Activated CD4-positive, alpha-beta T cell treated with anti-CD3 and anti-CD28 coated beads, Interleukin-2, amount 10 ng/mL, durations not matched to agents 7 days and 5 days (primary cell): ENCODE results near the gene SSR1. TPM values are rescaled to one million over a fixed set of nuclear protein-coding genes. Genes with fewer than 3 reads are reported as not detected.
A peak's percentile ranks its signal among the peaks of the same experiment; 100 is the strongest.
"Not testable (repeated sequence)": the region's sequence is repeated elsewhere in the genome, so short reads cannot be mapped to it uniquely, and the experiment has no call there.

Experiments used
- CTCF ChIA-PET: fragments of 350-600 bp; sonication (Branson Sonifier 250); formaldehyde crosslinking; loops from one replicate; lab custom pipeline; 2021; ENCODE audit warnings: antibody characterized with exemption; lab: Charles Lee
- POLR2A ChIA-PET: fragments of 350-600 bp; sonication (Branson Sonifier 250); formaldehyde crosslinking; loops from one replicate; lab custom pipeline; 2021; ENCODE audit warnings: antibody characterized with exemption; lab: Charles Lee
- DNase-seq: peaks from one replicate; pipeline ENCODE4 v3.0.0-alpha.2; 2020
- H3K27ac Mint-ChIP-seq: one replicate; pipeline ENCODE4 v1.8.0; 2021; ENCODE audit warnings: mild to moderate bottlenecking, moderate library complexity, mixed read lengths
- H3K27me3 Mint-ChIP-seq: one replicate; pipeline ENCODE4 v1.8.0; 2021; ENCODE audit warnings: mixed read lengths
- H3K36me3 Mint-ChIP-seq: one replicate; pipeline ENCODE4 v1.8.0; 2021; ENCODE audit warnings: low read depth, mixed read lengths
- H3K4me1 Mint-ChIP-seq: one replicate; pipeline ENCODE4 v1.8.0; 2021; ENCODE audit warnings: mixed read lengths
- H3K4me3 Mint-ChIP-seq: one replicate; pipeline ENCODE4 v1.8.0; 2021; ENCODE audit warnings: mild to moderate bottlenecking, moderate library complexity, mixed read lengths
- H3K9me3 Mint-ChIP-seq: one replicate; pipeline ENCODE4 v1.8.0; 2021; ENCODE audit warnings: mixed read lengths
- total RNA-seq, 2 experiments: library from RNA; stranded (reverse); gene quantifications; one replicate each; pipeline ENCODE4 v1.2.3, GENCODE V29; 2021

The SSR1 gene
- total RNA-seq, 2 experiments from 2014 or later, result 141 to 150 TPM

DNA sequence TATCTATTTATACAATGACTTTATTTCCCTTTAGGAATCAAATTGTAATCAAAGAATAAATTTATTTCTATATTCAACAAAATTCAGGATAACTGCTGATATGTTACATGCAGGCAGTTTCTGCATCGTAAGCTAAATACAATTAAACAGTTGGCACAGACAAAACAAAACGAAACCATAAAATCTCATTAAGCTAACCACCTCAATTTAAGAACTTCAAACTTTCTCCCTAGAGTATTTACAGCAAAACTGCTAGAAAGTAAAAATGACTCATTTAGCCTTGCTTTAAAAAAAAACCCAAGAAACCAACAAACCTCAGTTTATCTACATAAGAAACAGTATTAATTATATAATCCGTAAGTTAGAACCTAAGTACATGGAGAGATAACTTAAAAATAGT, 17.1 kb downstream of the SSR1 start:
- H3K27me3 Mint-ChIP-seq, result no peaks in the 10 kb centered on the region
- peaks cover 50% of the 10 kb centered on the region for H3K36me3 Mint-ChIP-seq
- H3K4me1 Mint-ChIP-seq, result peaks cover 4% of the 10 kb centered on the region
- ChIA-PET CTCF (interaction anchor here (0.7 to 0.8 kb wide), 3 partner anchors 10 to 509 kb away, joined by 3 read pairs; no protein-coding TSS in a partner anchor), POLR2A (no interaction called here)
- H3K9me3 Mint-ChIP-seq, result no peaks in the 10 kb centered on the region
- no peak overlapping the region for H3K27ac Mint-ChIP-seq
- DNase-seq, result no peak
- H3K4me3 Mint-ChIP-seq, result no peak overlapping the region

DNA sequence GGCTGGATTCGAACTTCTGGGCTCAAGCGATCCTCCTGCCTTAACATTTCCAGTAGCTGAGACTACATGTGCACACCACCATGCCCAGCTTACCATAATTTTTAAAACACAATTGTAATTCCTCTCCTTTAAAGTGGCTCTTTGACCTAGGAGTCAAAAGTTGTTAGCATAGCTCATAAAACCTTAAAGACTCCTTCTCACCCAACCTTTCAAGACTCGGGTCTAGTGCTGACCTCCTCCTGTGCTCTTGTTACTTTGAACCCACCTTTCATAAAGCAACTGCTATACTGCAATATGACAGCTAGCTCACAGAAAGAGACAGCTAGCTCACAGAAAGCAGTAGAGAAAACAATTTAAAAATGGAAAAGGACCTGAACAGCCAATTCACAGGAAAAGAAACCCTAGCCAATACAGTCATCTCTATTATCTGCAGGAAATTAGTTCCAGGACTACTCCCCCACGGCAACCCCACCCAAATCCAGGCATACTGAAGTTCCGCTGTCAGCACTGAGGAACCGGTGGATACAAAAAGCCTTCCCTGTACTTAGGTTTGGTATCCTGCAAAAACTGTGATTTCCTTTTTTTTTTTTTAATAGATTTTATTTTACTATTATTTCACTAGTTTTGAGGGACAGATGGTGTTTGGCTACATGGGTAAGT, 20.3 kb downstream of the SSR1 start:
- H3K9me3 Mint-ChIP-seq, result no peaks in the 10 kb centered on the region
- H3K27ac Mint-ChIP-seq, result no peak overlapping the region
- H3K36me3 Mint-ChIP-seq, result peaks cover 46% of the 10 kb centered on the region
- H3K27me3 Mint-ChIP-seq, result no peaks in the 10 kb centered on the region
- no peak overlapping the region for H3K4me3 Mint-ChIP-seq
- peaks cover 2% of the 10 kb centered on the region for H3K4me1 Mint-ChIP-seq
- CTCF ChIA-PET, result interaction anchor here (1.5 kb wide), 1 partner anchor 20 kb away, joined by 3 read pairs; the partner anchor contains the start of gene SSR1
- DNase-seq, result no peak
- POLR2A ChIA-PET, result interaction anchor here (0.9 kb wide), 1 partner anchor 11 kb away, joined by 4 read pairs; no protein-coding TSS in a partner anchor

DNA sequence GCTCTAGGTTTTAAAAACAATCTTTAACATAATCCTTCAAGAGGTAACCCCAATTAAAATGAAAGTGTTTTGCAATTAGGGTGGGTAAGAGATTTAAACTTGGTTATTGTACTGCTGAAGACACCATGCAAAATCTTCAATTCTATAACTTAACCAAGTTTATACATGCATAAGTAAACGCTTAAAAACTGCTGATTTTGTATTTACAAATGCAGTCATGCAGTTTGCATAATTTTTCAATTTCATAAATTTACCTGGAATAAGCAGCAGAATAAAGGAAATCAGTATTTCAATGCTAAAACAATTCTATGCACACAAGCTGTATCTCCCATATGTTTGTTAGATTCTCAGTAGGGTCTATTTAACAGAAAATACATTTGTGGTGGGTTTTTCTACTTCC, 22.9 kb downstream of the SSR1 start:
- H3K4me1 Mint-ChIP-seq, result no peaks in the 10 kb centered on the region
- H3K27ac Mint-ChIP-seq, result no peak overlapping the region
- no peak for DNase-seq
- no peak overlapping the region for H3K4me3 Mint-ChIP-seq
- H3K36me3 Mint-ChIP-seq, result peaks cover 55% of the 10 kb centered on the region
- POLR2A ChIA-PET, result no interaction called here
- H3K9me3 Mint-ChIP-seq, result no peaks in the 10 kb centered on the region
- CTCF ChIA-PET, result interaction anchor here (0.8 kb wide), 1 partner anchor 616 kb away, joined by 3 read pairs; no protein-coding TSS in a partner anchor
- H3K27me3 Mint-ChIP-seq, result no peaks in the 10 kb centered on the region

DNA sequence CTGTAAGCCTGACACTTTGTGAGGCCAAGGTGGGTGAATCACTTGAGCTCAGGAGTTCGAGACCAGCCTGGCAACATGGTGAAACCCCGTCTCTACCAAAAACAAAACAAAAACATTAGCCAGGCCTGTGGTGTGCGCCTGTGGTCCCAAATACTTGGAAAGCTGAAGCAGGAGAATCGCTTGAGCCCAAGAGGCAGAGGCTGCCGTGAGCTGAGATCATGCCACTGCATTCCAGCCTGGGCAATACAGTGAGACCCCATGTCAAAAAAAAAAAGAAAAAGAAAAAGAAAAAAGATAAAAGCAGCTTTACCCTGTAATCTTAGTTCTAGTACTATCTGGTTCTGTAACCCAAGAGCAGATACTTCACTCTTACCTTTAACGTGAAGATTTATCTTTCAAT, 27.6 kb downstream of the SSR1 start:
- Mint-ChIP-seq H3K4me1 (peaks cover 19% of the 10 kb centered on the region), H3K4me3 (no peak overlapping the region), H3K9me3 (no peaks in the 10 kb centered on the region), H3K27me3 (no peaks in the 10 kb centered on the region), H3K27ac (no peak overlapping the region), H3K36me3 (peaks cover 53% of the 10 kb centered on the region)
- DNase-seq, result no peak
- POLR2A ChIA-PET, result no interaction called here
- CTCF ChIA-PET, result interaction anchor here (0.6 to 1.7 kb wide), 6 partner anchors 10 to 525 kb away, joined by 3 to 9 read pairs (median 3); partner anchors contain the start of genes CAGE1 and RIOK1

DNA sequence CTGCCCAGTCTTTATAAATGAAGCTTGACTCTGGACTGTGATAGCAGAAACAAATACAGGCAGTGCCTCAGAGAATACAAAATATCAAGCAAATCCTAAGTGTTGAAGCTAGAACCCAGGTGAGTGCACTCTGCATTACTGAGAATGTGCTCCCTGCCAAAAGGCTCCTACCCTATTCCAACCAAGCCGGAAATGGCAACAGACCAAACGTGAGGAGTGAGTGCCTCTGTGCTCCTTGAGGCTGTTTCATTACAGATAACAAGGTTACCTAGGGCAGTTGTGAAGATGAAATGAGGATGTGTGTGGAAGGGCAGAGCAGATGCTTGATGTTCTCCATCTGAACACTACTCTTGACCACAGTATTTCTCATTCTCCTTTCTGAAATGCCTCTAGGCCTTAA, 29.3 kb downstream of the SSR1 start:
- Mint-ChIP-seq H3K27me3 (no peaks in the 10 kb centered on the region), H3K36me3 (peaks cover 40% of the 10 kb centered on the region), H3K9me3 (no peaks in the 10 kb centered on the region), H3K4me3 (no peak overlapping the region), H3K4me1 (peaks cover 19% of the 10 kb centered on the region), H3K27ac (no peak overlapping the region)
- CTCF ChIA-PET, result no interaction called here
- POLR2A ChIA-PET, result no interaction called here
- no peak for DNase-seq

DNA sequence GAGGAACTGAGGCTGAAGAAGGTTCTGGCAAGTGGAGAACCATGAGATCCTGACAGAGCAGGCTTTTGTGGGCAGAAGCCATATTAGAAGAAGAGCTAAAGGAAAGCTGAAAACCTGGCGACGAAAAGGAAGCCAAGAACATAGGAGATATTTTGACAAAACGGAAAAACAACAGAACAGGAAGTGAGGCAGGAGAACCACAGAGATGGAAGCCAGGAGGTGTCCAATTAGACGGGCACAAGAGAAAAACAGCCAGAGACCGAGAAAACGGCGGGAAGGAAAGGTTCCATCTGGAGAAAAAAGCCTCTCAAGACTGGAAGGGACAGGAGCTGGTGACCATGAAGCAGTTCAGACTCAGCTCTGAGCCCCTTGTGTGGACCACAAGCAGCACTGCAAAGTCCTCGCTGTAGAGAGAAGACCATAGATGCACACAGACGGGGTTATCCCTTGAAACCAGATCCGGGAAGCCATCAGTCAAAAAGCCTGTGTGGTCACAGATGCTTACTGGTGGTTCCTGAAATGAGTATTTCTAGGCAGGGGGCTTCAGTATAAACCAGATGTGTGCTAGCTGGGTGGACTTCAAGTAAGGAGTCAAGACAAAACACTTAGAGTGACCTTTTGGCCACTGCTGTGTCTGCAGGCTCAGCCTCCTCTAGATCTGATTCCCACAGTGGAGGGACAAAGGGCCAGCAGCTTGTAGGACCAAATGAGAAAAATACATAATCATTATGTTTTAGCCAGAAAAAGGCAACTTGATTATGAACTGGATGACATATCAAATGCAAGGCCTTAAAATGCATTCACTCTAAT, 30.7 kb downstream of the SSR1 start:
- Mint-ChIP-seq H3K4me1 (peaks cover 21% of the 10 kb centered on the region), H3K36me3 (peaks cover 28% of the 10 kb centered on the region), H3K27ac (peak overlapping the region; percentile 72), H3K4me3 (no peak overlapping the region), H3K9me3 (no peaks in the 10 kb centered on the region), H3K27me3 (no peaks in the 10 kb centered on the region)
- CTCF ChIA-PET, result interaction anchor here (0.6 kb wide), 1 partner anchor 759 kb away, joined by 4 read pairs; no protein-coding TSS in a partner anchor
- POLR2A ChIA-PET, result no interaction called here
- no peak for DNase-seq

DNA sequence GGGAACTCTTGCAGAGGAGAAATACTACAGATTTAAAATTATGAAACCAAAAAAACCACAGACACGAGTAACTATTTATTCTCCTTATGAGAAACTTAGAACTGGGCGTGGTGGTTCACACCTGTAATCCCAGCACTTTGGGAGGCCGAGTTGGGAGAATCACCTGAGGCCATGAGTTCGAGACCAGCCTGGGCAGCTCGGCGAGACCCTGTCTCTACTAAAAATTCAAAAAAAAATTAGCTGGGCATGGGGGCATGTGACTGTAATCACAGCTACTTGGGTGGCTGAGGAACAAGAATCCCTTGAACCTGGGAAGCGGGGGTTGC, 36.8 kb downstream of the SSR1 start:
- ChIA-PET POLR2A (no interaction called here), CTCF (interaction anchor here (0.6 to 1.9 kb wide), 9 partner anchors 9 to 340 kb away, joined by 3 to 9 read pairs (median 3); no protein-coding TSS in a partner anchor)
- no peaks in the 10 kb centered on the region for H3K9me3 Mint-ChIP-seq
- peaks cover 4% of the 10 kb centered on the region for H3K4me1 Mint-ChIP-seq
- H3K36me3 Mint-ChIP-seq, result no peaks in the 10 kb centered on the region
- no peak overlapping the region for H3K27ac Mint-ChIP-seq
- no peak overlapping the region for H3K4me3 Mint-ChIP-seq
- no peaks in the 10 kb centered on the region for H3K27me3 Mint-ChIP-seq
- DNase-seq, result no peak

DNA sequence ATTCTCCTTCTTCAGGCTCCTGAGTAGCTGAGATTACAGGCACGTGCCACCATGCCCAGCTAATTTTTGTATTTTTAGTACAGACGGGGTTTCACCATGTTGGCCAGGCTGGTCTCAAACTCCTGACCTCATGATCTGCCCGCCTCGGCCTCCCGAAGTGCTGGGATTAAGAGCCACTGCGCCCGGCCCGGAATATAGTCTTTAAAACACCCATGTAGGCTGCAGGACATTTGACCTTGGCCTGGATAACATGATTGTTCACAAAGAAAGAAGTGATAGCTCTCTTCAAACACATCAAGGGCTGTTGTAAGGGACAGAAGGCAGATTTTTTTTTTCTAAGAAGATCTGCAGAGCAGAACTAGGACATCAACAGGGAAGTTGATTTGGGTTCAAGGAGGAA, 38.5 kb downstream of the SSR1 start:
- DNase-seq, H3K9me3 Mint-ChIP-seq, H3K4me1 Mint-ChIP-seq, H3K27ac Mint-ChIP-seq, H3K36me3 Mint-ChIP-seq, H3K4me3 Mint-ChIP-seq, H3K27me3 Mint-ChIP-seq, POLR2A ChIA-PET: not testable (repeated sequence)
- CTCF ChIA-PET, result interaction anchor here (0.6 to 1.9 kb wide), 10 partner anchors 10 to 661 kb away, joined by 3 to 9 read pairs (median 3); no protein-coding TSS in a partner anchor

DNA sequence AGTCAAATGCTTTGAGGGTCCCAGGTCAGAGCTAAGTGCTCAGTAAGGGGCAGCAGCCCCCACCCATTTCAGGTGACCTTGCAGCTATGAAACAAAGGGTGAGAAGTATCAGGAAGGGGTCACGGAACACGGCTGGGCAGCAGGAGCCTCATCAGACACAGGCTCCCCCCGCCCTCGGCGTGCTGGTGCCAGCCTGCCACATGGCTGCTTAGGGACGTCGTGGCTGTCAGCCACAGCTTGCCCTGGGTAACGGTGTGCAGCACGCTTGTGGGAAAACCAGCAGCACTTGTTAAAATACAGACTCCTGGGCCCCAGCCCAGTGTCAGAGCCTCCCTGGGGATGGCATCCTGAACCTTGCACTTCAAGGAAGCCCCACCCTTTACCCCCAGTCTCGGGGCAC, 39.3 kb downstream of the SSR1 start:
- H3K27me3 Mint-ChIP-seq, result no peaks in the 10 kb centered on the region
- DNase-seq, result no peak

DNA sequence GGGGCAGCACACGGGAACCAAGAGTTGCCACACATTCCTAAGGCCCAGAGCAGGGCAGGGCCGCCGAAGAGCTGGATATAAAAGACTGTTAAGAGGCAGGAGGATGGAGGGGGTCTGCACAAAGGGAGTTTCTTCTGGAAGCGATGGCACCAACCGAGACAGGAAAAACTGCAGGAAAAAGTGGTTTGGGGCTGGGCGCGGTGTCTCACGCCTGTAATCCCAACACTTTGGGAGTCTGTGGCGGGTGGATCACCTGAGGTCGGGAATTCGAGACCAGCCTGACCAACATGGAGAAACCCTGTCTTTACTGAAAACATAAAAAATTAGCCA, 41.8 kb downstream of the SSR1 start:
- POLR2A ChIA-PET, result interaction anchor here (0.6 kb wide), 1 partner anchor 149 kb away, joined by 3 read pairs; no protein-coding TSS in a partner anchor
- no peaks in the 10 kb centered on the region for H3K27me3 Mint-ChIP-seq
- no peaks in the 10 kb centered on the region for H3K36me3 Mint-ChIP-seq
- CTCF ChIA-PET, result interaction anchor here (0.5 to 0.6 kb wide), 3 partner anchors 14 to 502 kb away, joined by 3 read pairs; no protein-coding TSS in a partner anchor
- H3K9me3 Mint-ChIP-seq, result no peaks in the 10 kb centered on the region
- no peak overlapping the region for H3K27ac Mint-ChIP-seq
- no peak for DNase-seq
- no peak overlapping the region for H3K4me3 Mint-ChIP-seq
- no peaks in the 10 kb centered on the region for H3K4me1 Mint-ChIP-seq

More for the DNA sequence above, 39.3 kb downstream of the SSR1 start:
- no peaks in the 10 kb centered on the region for H3K9me3 Mint-ChIP-seq
- peaks cover 1% of the 10 kb centered on the region for H3K4me1 Mint-ChIP-seq
- no peaks in the 10 kb centered on the region for H3K36me3 Mint-ChIP-seq
- no peak overlapping the region for H3K27ac Mint-ChIP-seq
- ChIA-PET CTCF (no interaction called here), POLR2A (no interaction called here)
- no peak overlapping the region for H3K4me3 Mint-ChIP-seq

DNA sequence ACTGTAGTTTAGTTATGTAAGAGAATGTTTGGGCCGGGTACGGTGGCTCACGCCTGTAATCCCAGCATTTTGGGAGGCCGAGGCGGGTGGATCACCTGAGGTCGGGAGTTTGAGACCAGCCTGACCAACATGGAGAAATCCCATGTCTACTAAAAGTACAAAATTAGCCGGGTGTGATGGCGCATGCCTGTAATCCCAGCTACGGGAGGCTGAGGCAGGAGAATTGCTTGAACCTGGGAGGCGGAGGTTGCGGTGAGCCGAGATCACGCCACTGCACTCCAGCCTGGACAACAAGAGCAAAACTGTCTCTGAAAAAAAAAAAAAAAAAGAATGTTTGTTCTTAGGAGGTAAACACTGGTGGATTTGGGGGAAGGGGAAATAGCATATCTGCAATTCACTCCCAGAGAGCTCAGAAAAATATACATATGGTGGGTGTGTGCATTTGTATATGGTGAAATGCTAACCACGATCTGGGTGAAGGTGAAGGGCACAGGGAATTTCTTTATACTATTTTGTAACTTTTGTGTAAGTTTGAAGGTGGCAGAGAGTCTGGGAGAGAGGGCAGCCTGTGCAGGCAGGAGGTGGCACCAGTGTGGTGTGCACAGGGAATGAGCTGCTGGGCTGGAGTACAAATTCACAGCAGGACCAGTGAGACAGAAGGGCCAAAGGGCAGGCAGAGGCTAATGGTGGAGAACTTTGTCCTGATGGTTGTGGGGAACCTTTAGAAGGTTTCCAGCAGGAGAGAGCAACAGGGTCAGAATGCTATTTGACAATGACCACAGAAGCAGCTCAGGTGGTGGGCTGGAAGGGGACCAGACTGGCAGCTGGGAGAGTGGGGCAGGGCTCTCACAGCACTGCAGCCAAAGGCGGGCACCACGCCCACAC, 42.4 kb downstream of the SSR1 start:
- Mint-ChIP-seq H3K9me3 (no peaks in the 10 kb centered on the region), H3K4me1 (no peaks in the 10 kb centered on the region), H3K27ac (no peak overlapping the region), H3K4me3 (no peak overlapping the region), H3K27me3 (no peaks in the 10 kb centered on the region), H3K36me3 (no peaks in the 10 kb centered on the region)
- POLR2A ChIA-PET, result no interaction called here
- DNase-seq, result no peak
- CTCF ChIA-PET, result interaction anchor here (0.5 to 0.6 kb wide), 2 partner anchors 15 to 501 kb away, joined by 3 read pairs; no protein-coding TSS in a partner anchor

DNA sequence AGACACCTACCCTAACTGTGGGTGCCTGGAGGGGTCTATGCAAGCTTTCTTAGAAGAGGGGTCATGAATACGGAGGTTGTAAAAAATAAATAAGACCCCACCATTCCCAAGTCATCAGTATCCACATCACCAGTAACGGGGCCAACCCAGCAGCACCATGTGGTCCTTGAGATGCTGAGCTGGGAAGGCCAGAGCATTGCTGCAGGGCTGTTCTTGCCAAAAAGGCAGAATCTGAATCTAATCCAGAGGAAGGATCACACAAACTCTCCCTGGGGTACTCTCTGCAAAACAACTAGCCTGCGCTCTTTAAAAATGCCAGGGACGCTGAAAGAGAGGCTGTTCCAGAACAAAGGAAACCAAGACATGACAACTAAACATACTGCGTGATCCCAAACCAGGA, 43.2 kb downstream of the SSR1 start:
- Mint-ChIP-seq H3K27ac (no peak overlapping the region), H3K27me3 (no peaks in the 10 kb centered on the region), H3K4me1 (no peaks in the 10 kb centered on the region), H3K36me3 (no peaks in the 10 kb centered on the region), H3K4me3 (no peak overlapping the region), H3K9me3 (no peaks in the 10 kb centered on the region)
- POLR2A ChIA-PET, result no interaction called here
- CTCF ChIA-PET, result no interaction called here
- no peak for DNase-seq
